ENCODE results near the gene GRK5. TPM values are rescaled to one million over a fixed set of nuclear protein-coding genes. Genes with fewer than 3 reads are reported as not detected.

Gene GRK5
- total and polyA plus RNA-seq, 5 donors from 2014 or later: 5.1 to 46.4 (median 14.5) TPM

- DNase-seq: no peak
- H3K27ac Mint-ChIP-seq: no peak overlapping the region
- Histone ChIP-seq H3K27ac (ENCODE audit: insufficient read depth, low read length, poor library complexity, severe bottlenecking) (no peak overlapping the region), H3K4me1 (ENCODE audit: control insufficient read depth, insufficient read depth, low read length, poor library complexity, severe bottlenecking) (peaks cover 4% of the 10 kb centered on the region), H3K36me3 (ENCODE audit: control insufficient read depth, insufficient read depth, low read length) (no peaks in the 10 kb centered on the region), H3K27me3 (ENCODE audit: control insufficient read depth, insufficient read depth, low read length) (no peaks in the 10 kb centered on the region), H3K4me3 (ENCODE audit: low read depth, low read length) (no peak overlapping the region), H3K9me3 (ENCODE audit: control insufficient read depth in 2 of 2, low read length in 2 of 2) (no peaks in the 10 kb centered on the region)
- no peaks in the 10 kb centered on the region for H3K36me3 Mint-ChIP-seq
- no peaks in the 10 kb centered on the region for H3K27me3 Mint-ChIP-seq
- peaks cover 0 to 1% (median 0%) of the 10 kb centered on the region in 7 donors for H3K9me3 Mint-ChIP-seq
- peaks cover 0 to 11% (median 3%) of the 10 kb centered on the region in 4 donors for H3K4me1 Mint-ChIP-seq
- no peak for ATAC-seq (ENCODE audit: low read depth in 2 of 2)
- no peak overlapping the region for H3K4me3 Mint-ChIP-seq
Observed at GRCh38 chr10:119201233-119201632, 6.1 kb upstream of the GRK5 start.

- no peaks in the 10 kb centered on the region for H3K27me3 Mint-ChIP-seq
- DNase-seq (no peak), ATAC-seq (ENCODE audit: low read depth in 2 of 2) (no peak)
- H3K9me3 Mint-ChIP-seq: peaks cover 0 to 1% (median 0%) of the 10 kb centered on the region in 7 donors
- H3K27ac Mint-ChIP-seq: no peak overlapping the region
- Histone ChIP-seq H3K36me3 (ENCODE audit: control insufficient read depth, insufficient read depth, low read length) (no peaks in the 10 kb centered on the region), H3K9me3 (ENCODE audit: control insufficient read depth in 2 of 2, low read length in 2 of 2) (no peaks in the 10 kb centered on the region), H3K27me3 (ENCODE audit: control insufficient read depth, insufficient read depth, low read length) (no peaks in the 10 kb centered on the region), H3K4me3 (ENCODE audit: low read depth, low read length) (no peak overlapping the region), H3K27ac (ENCODE audit: insufficient read depth, low read length, poor library complexity, severe bottlenecking) (no peak overlapping the region), H3K4me1 (ENCODE audit: control insufficient read depth, insufficient read depth, low read length, poor library complexity, severe bottlenecking) (peaks cover 12% of the 10 kb centered on the region)
- H3K36me3 Mint-ChIP-seq: no peaks in the 10 kb centered on the region
- peaks cover 0 to 13% (median 4%) of the 10 kb centered on the region in 4 donors for H3K4me1 Mint-ChIP-seq
- H3K4me3 Mint-ChIP-seq: peak overlapping the region in 1 of 4 donors; percentile 22
Observed at GRCh38 chr10:119203006-119203405, 4.4 kb upstream of the GRK5 start.

GRCh38 chr10:119205894-119206602 lies 1.3 kb upstream of the GRK5 start:
- peaks cover 9 to 31% (median 24%) of the 10 kb centered on the region in 4 donors for H3K4me1 Mint-ChIP-seq
- H3K4me3 Mint-ChIP-seq: peak overlapping the region; percentile 94 to 97 (median 96)
- Histone ChIP-seq H3K4me1 (ENCODE audit: control insufficient read depth, insufficient read depth, low read length, poor library complexity, severe bottlenecking) (peaks cover 41% of the 10 kb centered on the region), H3K4me3 (ENCODE audit: low read depth, low read length) (peak overlapping the region; percentile 48), H3K27ac (ENCODE audit: insufficient read depth, low read length, poor library complexity, severe bottlenecking) (peak overlapping the region; percentile 87), H3K36me3 (ENCODE audit: control insufficient read depth, insufficient read depth, low read length) (no peaks in the 10 kb centered on the region), H3K27me3 (ENCODE audit: control insufficient read depth, insufficient read depth, low read length) (no peaks in the 10 kb centered on the region), H3K9me3 (ENCODE audit: control insufficient read depth in 2 of 2, low read length in 2 of 2) (no peaks in the 10 kb centered on the region)
- H3K36me3 Mint-ChIP-seq: no peaks in the 10 kb centered on the region
- no peaks in the 10 kb centered on the region for H3K9me3 Mint-ChIP-seq
- ATAC-seq (ENCODE audit: low read depth in 2 of 2) (no peak), DNase-seq (peak in 2 of 3 donors; percentile 40 to 84)
- peak overlapping the region; percentile 92 to 95 (median 94) for H3K27ac Mint-ChIP-seq
- peaks cover 8% of the 10 kb centered on the region for H3K27me3 Mint-ChIP-seq

DNA sequence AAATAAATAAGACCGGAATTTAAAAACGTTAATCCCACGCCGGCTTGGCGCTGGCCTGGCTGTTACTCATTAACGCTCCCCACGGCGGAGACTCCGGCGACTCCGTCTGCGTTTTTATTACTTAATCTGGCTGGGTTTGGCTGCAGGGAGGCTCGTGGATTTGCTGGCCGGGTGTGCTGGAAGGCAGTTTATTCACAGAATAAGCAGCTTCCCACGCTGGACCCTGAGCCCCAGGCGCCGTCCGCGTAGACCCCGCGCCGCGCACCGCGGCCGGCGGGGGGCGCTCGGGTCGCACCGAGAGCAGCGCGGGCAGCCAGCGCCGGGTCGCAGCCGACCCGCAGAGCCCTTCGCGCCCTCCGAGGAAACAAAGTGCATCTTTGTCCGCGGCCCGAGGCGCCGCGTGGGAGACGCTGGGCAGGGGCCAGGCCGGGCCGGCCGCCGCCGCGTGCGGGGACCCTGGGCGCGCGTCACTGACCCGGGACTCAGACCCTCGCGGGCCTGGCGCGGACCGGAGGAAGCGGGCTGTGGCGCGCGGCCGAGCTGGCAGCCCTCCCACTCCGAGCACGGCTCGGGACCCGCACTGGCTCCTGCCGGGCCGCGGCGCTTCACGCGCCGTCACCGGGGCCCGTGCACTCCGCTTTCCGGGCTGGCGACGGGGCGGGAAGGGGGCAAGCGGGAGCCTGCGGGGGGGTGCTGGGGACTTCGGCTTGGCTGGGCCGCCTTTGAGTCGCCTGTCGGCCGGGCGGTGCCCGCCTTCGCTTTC lies 587 bp upstream of the GRK5 start:
- peak; percentile 42 to 48 for ATAC-seq (ENCODE audit: low read depth in 2 of 2)
- H3K36me3 ChIP-seq (ENCODE audit: control insufficient read depth, insufficient read depth, low read length): no peaks in the 10 kb centered on the region
- peak overlapping the region; percentile 48 for H3K4me3 ChIP-seq (ENCODE audit: low read depth, low read length)
- H3K9me3 ChIP-seq (ENCODE audit: control insufficient read depth in 2 of 2, low read length in 2 of 2): no peaks in the 10 kb centered on the region
- DNase-seq: peak; percentile 52 to 76 (median 70)
- Mint-ChIP-seq H3K4me1 (peaks cover 16 to 38% (median 31%) of the 10 kb centered on the region in 4 donors), H3K9me3 (no peaks in the 10 kb centered on the region), H3K4me3 (peak overlapping the region; percentile 95 to 97 (median 96)), H3K27me3 (peaks cover 8% of the 10 kb centered on the region), H3K36me3 (no peaks in the 10 kb centered on the region), H3K27ac (peak overlapping the region; percentile 92 to 95 (median 94))
- H3K27me3 ChIP-seq (ENCODE audit: control insufficient read depth, insufficient read depth, low read length): no peaks in the 10 kb centered on the region
- peak overlapping the region; percentile 87 for H3K27ac ChIP-seq (ENCODE audit: insufficient read depth, low read length, poor library complexity, severe bottlenecking)
- peaks cover 48% of the 10 kb centered on the region for H3K4me1 ChIP-seq (ENCODE audit: control insufficient read depth, insufficient read depth, low read length, poor library complexity, severe bottlenecking)

- Histone ChIP-seq H3K9me3 (ENCODE audit: control insufficient read depth in 2 of 2, low read length in 2 of 2) (no peaks in the 10 kb centered on the region), H3K36me3 (ENCODE audit: control insufficient read depth, insufficient read depth, low read length) (no peaks in the 10 kb centered on the region), H3K4me1 (ENCODE audit: control insufficient read depth, insufficient read depth, low read length, poor library complexity, severe bottlenecking) (peaks cover 60% of the 10 kb centered on the region), H3K27me3 (ENCODE audit: control insufficient read depth, insufficient read depth, low read length) (no peaks in the 10 kb centered on the region), H3K27ac (ENCODE audit: insufficient read depth, low read length, poor library complexity, severe bottlenecking) (peak overlapping the region; percentile 87), H3K4me3 (ENCODE audit: low read depth, low read length) (peak overlapping the region; percentile 98)
- H3K4me3 Mint-ChIP-seq: peak overlapping the region; percentile 93 to 96 (median 96)
- peak overlapping the region; percentile 89 to 95 (median 95) for H3K27ac Mint-ChIP-seq
- ATAC-seq (ENCODE audit: low read depth in 2 of 2): no peak
- H3K27me3 Mint-ChIP-seq: peaks cover 8% of the 10 kb centered on the region
- peaks cover 22 to 49% (median 41%) of the 10 kb centered on the region in 4 donors for H3K4me1 Mint-ChIP-seq
- peak; percentile 9 to 55 (median 25) for DNase-seq
- H3K9me3 Mint-ChIP-seq: no peaks in the 10 kb centered on the region
- no peaks in the 10 kb centered on the region for H3K36me3 Mint-ChIP-seq
Observed at GRCh38 chr10:119207713-119208552, 562 bp downstream of the GRK5 start.

- peaks cover 8% of the 10 kb centered on the region for H3K27me3 Mint-ChIP-seq
- Histone ChIP-seq H3K27ac (ENCODE audit: insufficient read depth, low read length, poor library complexity, severe bottlenecking) (peak overlapping the region; percentile 87), H3K4me3 (ENCODE audit: low read depth, low read length) (peak overlapping the region; percentile 98), H3K4me1 (ENCODE audit: control insufficient read depth, insufficient read depth, low read length, poor library complexity, severe bottlenecking) (peaks cover 66% of the 10 kb centered on the region), H3K9me3 (ENCODE audit: control insufficient read depth in 2 of 2, low read length in 2 of 2) (no peaks in the 10 kb centered on the region), H3K27me3 (ENCODE audit: control insufficient read depth, insufficient read depth, low read length) (no peaks in the 10 kb centered on the region), H3K36me3 (ENCODE audit: control insufficient read depth, insufficient read depth, low read length) (no peaks in the 10 kb centered on the region)
- H3K4me1 Mint-ChIP-seq: peaks cover 22 to 53% (median 43%) of the 10 kb centered on the region in 4 donors
- no peaks in the 10 kb centered on the region for H3K9me3 Mint-ChIP-seq
- no peaks in the 10 kb centered on the region for H3K36me3 Mint-ChIP-seq
- peak overlapping the region; percentile 93 to 96 (median 96) for H3K4me3 Mint-ChIP-seq
- ATAC-seq (ENCODE audit: low read depth in 2 of 2) (no peak), DNase-seq (peak in 2 of 3 donors; percentile 8 to 42)
- peak overlapping the region; percentile 89 to 95 (median 95) for H3K27ac Mint-ChIP-seq
Observed at GRCh38 chr10:119208553-119208940, 1.2 kb downstream of the GRK5 start.

GRCh38 chr10:119209035-119209735 lies 1.8 kb downstream of the GRK5 start:
- peak overlapping the region; percentile 98 for H3K4me3 ChIP-seq (ENCODE audit: low read depth, low read length)
- H3K27me3 ChIP-seq (ENCODE audit: control insufficient read depth, insufficient read depth, low read length): no peaks in the 10 kb centered on the region
- ATAC-seq (ENCODE audit: low read depth in 2 of 2) (peak in 1 of 2 donors; percentile 13), DNase-seq (peak; percentile 46 to 65 (median 63))
- H3K9me3 ChIP-seq (ENCODE audit: control insufficient read depth in 2 of 2, low read length in 2 of 2): no peaks in the 10 kb centered on the region
- Mint-ChIP-seq H3K9me3 (no peaks in the 10 kb centered on the region), H3K36me3 (no peaks in the 10 kb centered on the region), H3K4me1 (peaks cover 22 to 59% (median 47%) of the 10 kb centered on the region in 4 donors), H3K27me3 (peaks cover 8% of the 10 kb centered on the region), H3K27ac (peak overlapping the region; percentile 89 to 95 (median 95)), H3K4me3 (peak overlapping the region; percentile 93 to 96 (median 96))
- no peaks in the 10 kb centered on the region for H3K36me3 ChIP-seq (ENCODE audit: control insufficient read depth, insufficient read depth, low read length)
- peaks cover 72% of the 10 kb centered on the region for H3K4me1 ChIP-seq (ENCODE audit: control insufficient read depth, insufficient read depth, low read length, poor library complexity, severe bottlenecking)
- H3K27ac ChIP-seq (ENCODE audit: insufficient read depth, low read length, poor library complexity, severe bottlenecking): peak overlapping the region; percentile 87

Measured in CD4-positive, CD25-positive, alpha-beta regulatory T cell (primary cell).